Measurements from ENCODE around the gene CSH1.
"Not testable (repeated sequence)": the region's sequence is repeated elsewhere in the genome, so short reads cannot be mapped to it uniquely, and the experiment has no call there.

CSH1 gene

GRCh38 chr17:63869491-63870291, 26.7 kb downstream of the CSH1 start:
- not testable (repeated sequence) for H3K4me3 Mint-ChIP-seq; H3K9me3 Mint-ChIP-seq (ENCODE audit: low read depth); H3K27ac Mint-ChIP-seq; H3K27me3 Mint-ChIP-seq; H3K4me1 Mint-ChIP-seq (ENCODE audit: low read depth); H3K36me3 Mint-ChIP-seq

GRCh38 chr17:63866625-63867024, 29.7 kb downstream of the CSH1 start:
- not testable (repeated sequence) for H3K9me3 Mint-ChIP-seq (ENCODE audit: low read depth); H3K27ac Mint-ChIP-seq; H3K4me3 Mint-ChIP-seq; H3K27me3 Mint-ChIP-seq; H3K36me3 Mint-ChIP-seq; H3K4me1 Mint-ChIP-seq (ENCODE audit: low read depth)

- H3K9me3 Mint-ChIP-seq (ENCODE audit: low read depth), result no peaks in the 10 kb centered on the region
- H3K36me3 Mint-ChIP-seq, result no peaks in the 10 kb centered on the region
- no peak overlapping the region for H3K27ac Mint-ChIP-seq
- H3K4me3 Mint-ChIP-seq, result no peak overlapping the region
- no peaks in the 10 kb centered on the region for H3K4me1 Mint-ChIP-seq (ENCODE audit: low read depth)
- no peaks in the 10 kb centered on the region for H3K27me3 Mint-ChIP-seq
Measured at GRCh38 chr17:63859257-63859656, 37.1 kb downstream of the CSH1 start.

GRCh38 chr17:63856425-63856824, 39.9 kb downstream of the CSH1 start:
- H3K27ac Mint-ChIP-seq; H3K9me3 Mint-ChIP-seq (ENCODE audit: low read depth); H3K36me3 Mint-ChIP-seq; H3K27me3 Mint-ChIP-seq; H3K4me3 Mint-ChIP-seq; H3K4me1 Mint-ChIP-seq (ENCODE audit: low read depth): not testable (repeated sequence)

GRCh38 chr17:63855185-63855584, 41.2 kb downstream of the CSH1 start:
- Mint-ChIP-seq H3K27me3 (no peaks in the 10 kb centered on the region), H3K4me1 (ENCODE audit: low read depth) (no peaks in the 10 kb centered on the region), H3K36me3 (no peaks in the 10 kb centered on the region), H3K4me3 (no peak overlapping the region), H3K27ac (no peak overlapping the region), H3K9me3 (ENCODE audit: low read depth) (no peaks in the 10 kb centered on the region)

GRCh38 chr17:63854709-63855108, 41.7 kb downstream of the CSH1 start:
- Mint-ChIP-seq H3K9me3 (ENCODE audit: low read depth) (no peaks in the 10 kb centered on the region), H3K4me3 (no peak overlapping the region), H3K4me1 (ENCODE audit: low read depth) (no peaks in the 10 kb centered on the region), H3K27me3 (no peaks in the 10 kb centered on the region), H3K36me3 (no peaks in the 10 kb centered on the region), H3K27ac (no peak overlapping the region)

- no peaks in the 10 kb centered on the region for H3K36me3 Mint-ChIP-seq
- peaks cover 6% of the 10 kb centered on the region for H3K4me1 Mint-ChIP-seq (ENCODE audit: low read depth)
- no peak overlapping the region for H3K27ac Mint-ChIP-seq
- H3K9me3 Mint-ChIP-seq (ENCODE audit: low read depth), result no peaks in the 10 kb centered on the region
- H3K27me3 Mint-ChIP-seq, result no peaks in the 10 kb centered on the region
- no peak overlapping the region for H3K4me3 Mint-ChIP-seq
Measured at GRCh38 chr17:63853260-63853659, 43.1 kb downstream of the CSH1 start.

GRCh38 chr17:63850401-63850800, 46.0 kb downstream of the CSH1 start:
- no peaks in the 10 kb centered on the region for H3K27me3 Mint-ChIP-seq
- H3K4me3 Mint-ChIP-seq, result no peak overlapping the region
- H3K27ac Mint-ChIP-seq, result no peak overlapping the region
- no peaks in the 10 kb centered on the region for H3K9me3 Mint-ChIP-seq (ENCODE audit: low read depth)
- no peaks in the 10 kb centered on the region for H3K36me3 Mint-ChIP-seq
- peaks cover 12% of the 10 kb centered on the region for H3K4me1 Mint-ChIP-seq (ENCODE audit: low read depth)

- Mint-ChIP-seq H3K36me3 (no peaks in the 10 kb centered on the region), H3K4me1 (ENCODE audit: low read depth) (peaks cover 14% of the 10 kb centered on the region), H3K4me3 (peak overlapping the region; percentile 82), H3K9me3 (ENCODE audit: low read depth) (no peaks in the 10 kb centered on the region), H3K27me3 (no peaks in the 10 kb centered on the region), H3K27ac (peak overlapping the region; percentile 93)
Measured at GRCh38 chr17:63848834-63849689, 47.3 kb downstream of the CSH1 start.

- Mint-ChIP-seq H3K9me3 (ENCODE audit: low read depth) (no peaks in the 10 kb centered on the region), H3K4me3 (peak overlapping the region; percentile 66), H3K4me1 (ENCODE audit: low read depth) (peaks cover 22% of the 10 kb centered on the region), H3K27me3 (no peaks in the 10 kb centered on the region), H3K36me3 (no peaks in the 10 kb centered on the region), H3K27ac (peak overlapping the region; percentile 70)
Measured at GRCh38 chr17:63847525-63848249, 48.7 kb downstream of the CSH1 start.

- no peaks in the 10 kb centered on the region for H3K36me3 Mint-ChIP-seq
- H3K4me1 Mint-ChIP-seq (ENCODE audit: low read depth), result peaks cover 30% of the 10 kb centered on the region
- no peaks in the 10 kb centered on the region for H3K9me3 Mint-ChIP-seq (ENCODE audit: low read depth)
- no peaks in the 10 kb centered on the region for H3K27me3 Mint-ChIP-seq
- H3K4me3 Mint-ChIP-seq, result no peak overlapping the region
- H3K27ac Mint-ChIP-seq, result no peak overlapping the region
Measured at GRCh38 chr17:63845509-63845908, 50.9 kb downstream of the CSH1 start.

Data from activated naive CD8-positive, alpha-beta T cell (primary cell).